Measurements from ENCODE around the gene TIGD7.

- no peak for TF ChIP-seq FOXM1 (CRISPR knock-in tag; IDR thresholded peaks at IDR 0.05)
- no peak for TF ChIP-seq ZNF775 (CRISPR knock-in tag; IDR thresholded peaks at IDR 0.05; ENCODE audit: borderline replicate concordance)
- TF ChIP-seq ZNF816 (CRISPR knock-in tag; IDR thresholded peaks at IDR 0.05; ENCODE audit: borderline replicate concordance), result no peak
- no peak for TF ChIP-seq CTCF (CRISPR knock-in tag; IDR thresholded peaks at IDR 0.05)
- TF ChIP-seq NKX3-1 (CRISPR knock-in tag; IDR thresholded peaks at IDR 0.05), result no peak
- no peak for TF ChIP-seq POLR2A (IDR thresholded peaks at IDR 0.05; ENCODE audit: insufficient read depth in 1 of 2, low read depth in 2 of 2, low read length in 2 of 2)
- TF ChIP-seq ZNF513 (CRISPR knock-in tag; conservative IDR thresholded peaks at IDR 0.05), result no peak
- TF ChIP-seq ATF3 (CRISPR knock-in tag; IDR thresholded peaks at IDR 0.05), result no peak
- no peak for TF ChIP-seq MEIS2 (CRISPR knock-in tag; IDR thresholded peaks at IDR 0.05)
- no peak for TF ChIP-seq EP300 (IDR thresholded peaks at IDR 0.05; ENCODE audit: low read depth in 2 of 2, low read length in 2 of 2)
- no peak for TF ChIP-seq EP300 (CRISPR knock-in tag; IDR thresholded peaks at IDR 0.05; ENCODE audit: borderline replicate concordance)
Measured at GRCh38 chr16:3276679-3277078, 28.6 kb downstream of the TIGD7 start.

Data from HepG2 (cell line).